ENCODE results near the gene SNX27.
"Not testable (repeated sequence)": the region's sequence is repeated elsewhere in the genome, so short reads cannot be mapped to it uniquely, and the experiment has no call there.

The SNX27 gene

DNA sequence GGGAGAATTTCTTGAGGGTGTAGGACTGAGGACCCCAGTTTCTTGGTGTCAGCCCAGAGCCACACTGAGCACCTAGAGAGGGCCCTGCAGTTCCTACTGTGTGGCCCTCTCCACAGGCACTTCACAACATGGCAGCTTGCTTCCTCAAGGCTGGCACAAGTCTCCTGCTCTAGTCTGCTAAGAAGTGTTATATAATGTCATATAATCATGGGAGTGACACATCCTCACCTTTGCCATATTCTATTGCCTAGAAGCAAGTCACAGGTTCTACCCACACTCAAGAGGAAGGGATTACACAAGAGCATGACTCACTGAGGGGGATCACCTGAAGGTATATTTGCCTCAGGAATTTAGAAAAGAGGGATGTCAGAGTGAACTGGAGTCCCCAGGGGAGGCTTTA lies 5.5 kb upstream of the SNX27 start:
- DNase-seq = no peak

DNA sequence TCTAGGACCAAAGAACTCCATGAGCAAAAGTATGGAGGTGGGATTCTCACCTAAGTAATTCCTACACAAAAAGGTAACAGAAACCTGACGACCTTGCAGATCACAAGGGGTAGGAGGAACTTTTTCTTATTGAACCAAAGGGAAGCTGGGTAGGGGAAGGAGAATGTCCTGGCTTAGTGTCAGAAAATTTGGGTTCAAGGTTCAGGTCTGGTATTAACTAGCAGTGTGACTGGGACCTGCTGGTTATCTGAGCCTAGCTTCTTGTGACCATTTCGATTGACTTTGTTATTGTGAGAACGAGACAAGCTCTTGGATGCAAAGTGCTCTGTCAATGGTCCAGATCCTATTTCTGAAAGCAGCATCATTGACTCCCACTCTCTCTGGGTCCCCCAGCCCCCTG lies 5.0 kb upstream of the SNX27 start:
- no peak for DNase-seq

- DNase-seq = no peak
These were observed 1.7 kb upstream of the SNX27 start for GRCh38 chr1:151610142-151610541.

- no peak for DNase-seq
These were observed 511 bp upstream of the SNX27 start for GRCh38 chr1:151611288-151611790.

GRCh38 chr1:151612501-151613281 lies 841 bp downstream of the SNX27 start:
- DNase-seq = peak; percentile 34

GRCh38 chr1:151613282-151613780 lies 1.5 kb downstream of the SNX27 start:
- no peak for DNase-seq

GRCh38 chr1:151615711-151616504 lies 4.1 kb downstream of the SNX27 start:
- no peak for DNase-seq

DNA sequence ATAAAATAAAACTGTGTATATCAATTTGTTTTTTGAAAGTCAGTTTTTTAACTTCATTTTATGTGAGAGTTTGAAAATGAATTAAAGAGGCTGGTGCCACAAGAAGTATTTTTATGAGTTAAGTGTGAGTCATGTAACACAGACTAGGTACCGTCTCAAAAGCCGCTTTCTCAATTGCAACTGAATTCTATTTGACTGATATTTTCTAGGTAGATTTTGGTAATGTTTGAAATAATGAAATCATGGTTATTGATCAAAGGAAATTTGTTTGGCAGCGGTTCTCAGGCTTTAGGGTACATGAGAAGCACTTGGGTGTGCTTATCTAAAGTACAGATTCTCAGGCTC lies 4.6 kb downstream of the SNX27 start:
- DNase-seq = no peak

DNA sequence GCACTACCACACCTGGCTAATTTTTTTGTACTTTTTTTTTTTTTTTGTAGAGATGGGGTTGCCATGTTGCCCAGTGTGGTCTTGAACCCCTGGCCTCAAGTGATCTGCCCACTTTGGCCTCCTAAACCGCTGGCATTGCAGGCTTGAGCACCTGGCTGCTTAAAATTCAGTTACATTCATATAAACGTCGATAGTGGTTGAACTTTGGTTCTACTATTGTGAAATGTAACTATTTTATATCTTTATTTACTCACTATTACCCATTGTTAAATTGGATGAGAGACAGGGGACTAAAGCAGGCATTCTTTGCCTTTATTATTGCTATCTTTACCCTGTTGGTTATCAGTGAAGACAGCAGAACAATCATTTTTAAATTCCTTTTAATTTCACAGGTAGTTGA lies 6.2 kb downstream of the SNX27 start:
- no peak for DNase-seq

GRCh38 chr1:151618470-151618869 lies 6.6 kb downstream of the SNX27 start:
- peak; percentile 3 for DNase-seq

GRCh38 chr1:151618996-151619395 lies 7.1 kb downstream of the SNX27 start:
- DNase-seq = not testable (repeated sequence)

DNA sequence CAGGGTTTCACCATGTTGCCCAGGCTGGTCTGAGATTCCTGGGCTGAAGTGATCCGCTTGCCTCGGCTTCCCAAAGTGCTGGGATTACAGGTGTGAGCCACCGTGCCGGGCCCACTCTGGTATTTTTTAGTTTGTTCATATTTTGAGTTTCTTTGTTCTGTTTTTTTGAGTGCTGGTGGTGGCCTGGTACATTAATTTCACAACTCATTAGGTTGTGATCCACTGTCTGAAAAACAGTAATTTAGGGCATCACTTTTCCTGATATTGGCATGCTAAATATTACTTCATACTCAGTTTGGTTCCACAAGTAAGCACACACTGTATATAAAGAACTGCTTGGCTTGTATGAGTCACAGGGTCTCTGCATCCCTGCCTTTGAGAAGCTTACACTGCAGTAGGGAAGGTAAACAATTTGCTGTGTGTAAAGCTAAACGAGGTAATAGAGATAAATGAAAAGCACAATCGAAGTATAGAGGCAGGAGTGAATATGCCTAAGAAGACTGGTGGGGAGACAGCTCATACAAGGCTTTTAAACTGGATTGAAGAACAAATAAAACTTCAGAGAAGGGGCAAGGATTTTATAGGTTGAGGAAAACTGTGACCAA lies 7.7 kb downstream of the SNX27 start:
- no peak for DNase-seq

- no peak for DNase-seq
These were observed 8.4 kb downstream of the SNX27 start for GRCh38 chr1:151620286-151620685.

DNA sequence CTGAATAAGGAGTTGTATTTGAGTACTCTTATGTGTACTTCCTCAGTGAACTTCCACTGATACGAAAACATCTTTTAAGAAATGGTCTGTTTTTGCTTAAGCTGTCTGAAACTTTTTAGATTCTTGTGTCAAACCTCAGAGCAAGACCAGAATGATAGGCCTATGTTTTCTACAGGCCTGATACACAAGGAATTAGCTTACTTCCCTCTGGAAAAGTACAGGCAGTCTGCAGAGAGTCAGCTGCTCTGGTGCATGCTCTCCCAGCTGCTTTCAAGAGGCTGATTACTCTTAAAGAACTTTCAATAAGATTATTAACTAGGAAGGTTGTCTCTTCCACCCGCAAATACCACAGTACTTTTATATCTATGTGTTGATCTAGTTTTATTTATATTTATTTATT lies 9.5 kb downstream of the SNX27 start:
- DNase-seq = no peak

DNA sequence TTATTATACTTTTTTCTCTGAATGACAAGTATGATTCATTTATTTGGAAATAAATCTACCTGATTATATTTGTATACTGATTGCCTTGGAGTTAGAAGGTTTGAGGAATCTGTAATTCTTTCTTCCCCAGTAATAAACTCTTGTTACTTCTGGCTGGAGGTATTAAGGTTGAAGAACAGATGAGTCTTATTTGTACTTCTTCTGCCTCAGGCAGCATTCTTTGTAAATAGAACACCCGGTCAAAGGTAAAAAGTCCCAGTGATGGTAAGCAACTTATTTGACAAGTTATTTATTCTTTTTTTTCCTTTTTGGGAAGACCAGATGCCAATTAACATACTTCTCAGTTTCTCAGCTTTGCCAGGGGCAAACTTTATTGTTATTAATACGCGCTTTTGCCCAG lies 12.9 kb downstream of the SNX27 start:
- DNase-seq = no peak

GRCh38 chr1:151626740-151627334 lies 15.0 kb downstream of the SNX27 start:
- DNase-seq = no peak

DNA sequence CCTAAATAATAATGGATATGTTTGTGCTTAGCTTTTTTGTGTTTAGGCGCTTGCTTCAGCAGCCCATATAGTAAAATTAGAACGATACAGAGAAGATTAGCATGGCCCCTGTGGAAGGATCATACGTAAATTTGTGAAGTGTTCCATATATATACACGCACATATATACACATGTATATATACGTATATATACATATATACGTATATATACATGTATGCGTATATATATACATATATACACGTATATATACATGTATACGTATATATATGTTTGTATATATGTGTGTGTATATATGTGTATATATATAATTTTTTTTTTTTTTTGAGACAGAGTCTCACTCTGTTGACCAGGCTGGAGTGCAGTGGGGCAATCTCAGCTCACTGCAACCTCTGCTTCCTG lies 17.4 kb downstream of the SNX27 start:
- no peak for DNase-seq

DNA sequence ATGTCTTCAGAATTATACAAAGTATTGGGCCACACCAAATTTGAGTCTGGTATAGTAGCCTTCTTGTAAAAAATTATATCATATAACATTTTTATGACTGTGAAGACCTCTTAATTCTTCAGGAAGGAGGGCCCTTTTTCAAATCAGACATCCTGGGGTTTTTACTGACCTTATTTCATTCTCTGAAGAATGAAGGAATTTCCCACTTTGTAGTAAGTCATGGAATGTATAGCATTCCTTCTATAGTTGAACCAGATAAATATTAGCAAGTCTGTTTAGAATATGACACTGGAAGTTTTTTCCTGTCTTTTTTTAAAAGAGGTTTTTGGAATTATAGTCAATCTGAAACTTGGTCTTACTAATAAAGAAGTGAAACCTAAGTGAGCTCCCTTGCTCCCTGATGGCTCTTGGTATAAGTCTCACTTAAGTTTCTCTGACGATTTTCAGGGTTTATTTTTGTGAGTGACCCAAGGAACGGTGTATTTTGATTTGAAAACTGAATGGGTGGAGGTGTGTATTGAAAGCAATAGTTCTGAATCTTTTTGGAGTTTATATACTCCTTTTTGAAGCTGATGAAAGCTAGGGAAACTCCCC lies 23.7 kb downstream of the SNX27 start:
- DNase-seq = no peak

- DNase-seq = no peak
These were observed 26.4 kb downstream of the SNX27 start for GRCh38 chr1:151638074-151638775.

GRCh38 chr1:151638812-151639211 lies 27.0 kb downstream of the SNX27 start:
- DNase-seq = no peak

- DNase-seq = no peak
These were observed 27.6 kb downstream of the SNX27 start for GRCh38 chr1:151639466-151639865.

DNA sequence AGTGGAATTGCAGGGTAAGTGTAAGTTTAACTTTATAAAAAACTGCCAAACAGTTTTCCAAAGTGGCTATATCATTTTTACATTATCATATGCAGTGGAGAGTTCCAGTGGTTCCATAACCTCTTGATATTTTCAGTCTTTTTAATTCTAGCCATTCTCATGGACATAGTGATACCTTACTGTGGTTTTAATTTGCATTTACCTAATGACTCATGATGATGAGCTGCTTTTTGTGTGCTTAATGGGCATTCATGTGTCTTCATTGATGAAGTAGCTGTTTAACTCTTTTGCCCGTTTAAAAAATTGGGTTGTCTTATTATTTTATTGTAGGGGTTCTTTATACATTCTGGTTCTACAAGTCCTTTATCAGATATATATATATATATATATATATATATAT lies 29.4 kb downstream of the SNX27 start:
- DNase-seq = no peak

All from NCI-H1105 treated with DMSO at 0.1 percent for 48 hours (cell line).